Type B pancreatic cell (in vitro differentiated cells): ENCODE measurements around the gene MCFD2. TPM values are rescaled to one million over a fixed set of nuclear protein-coding genes. Genes with fewer than 3 reads are reported as not detected.
A peak's percentile ranks its signal among the peaks of the same experiment; 100 is the strongest.

Experiments
- DNase-seq: peaks from one replicate; pipeline ENCODE4 v3.0.0; 2021; ENCODE audit warnings: mixed read lengths; ENCODE audit not compliant: unreplicated experiment; ENCODE audit errors: extremely low spot score
- H3K27ac Mint-ChIP-seq: 2 replicates; pipeline ENCODE4 v1.8.0; 2021; ENCODE audit warnings: mild to moderate bottlenecking, mixed read lengths
- H3K27me3 Mint-ChIP-seq: 2 replicates; pipeline ENCODE4 v1.8.0; 2021; ENCODE audit warnings: mixed read lengths
- H3K36me3 Mint-ChIP-seq: 2 replicates; pipeline ENCODE4 v1.8.0; 2021; ENCODE audit warnings: mixed read lengths
- H3K4me1 Mint-ChIP-seq: one replicate; pipeline ENCODE4 v1.8.0; 2021; ENCODE audit warnings: mixed read lengths; ENCODE audit not compliant: unreplicated experiment
- H3K4me3 Mint-ChIP-seq: 2 replicates; pipeline ENCODE4 v1.8.0; 2021; ENCODE audit warnings: mild to moderate bottlenecking, mixed read lengths
- H3K9me3 Mint-ChIP-seq: 2 replicates; pipeline ENCODE4 v1.8.0; 2021; ENCODE audit warnings: mixed read lengths
- CTCF ChIP-seq: fragments of 200-600 bp; sonication (generic); conservative IDR thresholded peaks from 2 replicates; pipeline ENCODE4 v1.5.0; 2021; ENCODE audit warnings: antibody characterized with exemption, mild to moderate bottlenecking
- total RNA-seq: library from RNA; stranded (reverse); gene quantifications from 2 replicates; pipeline ENCODE4 v1.2.1, GENCODE V29; 2021; ENCODE audit warnings: low replicate concordance

The MCFD2 gene
- total RNA-seq, 1 donor from 2014 or later = 72.4 TPM

- no peaks in the 10 kb centered on the region for H3K27me3 Mint-ChIP-seq
- TF ChIP-seq CTCF = no peak
- peaks cover 11% of the 10 kb centered on the region for H3K36me3 Mint-ChIP-seq
- H3K27ac Mint-ChIP-seq = peak overlapping the region; percentile 28
- H3K4me3 Mint-ChIP-seq = no peak overlapping the region
- no peak for DNase-seq
- peaks cover 14% of the 10 kb centered on the region for H3K4me1 Mint-ChIP-seq
- peaks cover 12% of the 10 kb centered on the region for H3K9me3 Mint-ChIP-seq
Observed at GRCh38 chr2:46921676-46922448, 6.3 kb upstream of the MCFD2 start.

GRCh38 chr2:46917628-46918027, 2.0 kb upstream of the MCFD2 start:
- Mint-ChIP-seq H3K4me3 (peak overlapping the region; percentile 95), H3K27me3 (no peaks in the 10 kb centered on the region), H3K4me1 (peaks cover 30% of the 10 kb centered on the region), H3K36me3 (peaks cover 2% of the 10 kb centered on the region), H3K9me3 (no peaks in the 10 kb centered on the region), H3K27ac (peak overlapping the region; percentile 58)
- TF ChIP-seq CTCF = no peak
- DNase-seq = no peak

GRCh38 chr2:46915811-46916630, 415 bp upstream of the MCFD2 start:
- Mint-ChIP-seq H3K27ac (peak overlapping the region; percentile 98), H3K9me3 (no peaks in the 10 kb centered on the region), H3K27me3 (no peaks in the 10 kb centered on the region), H3K4me3 (peak overlapping the region; percentile 95), H3K36me3 (peaks cover 8% of the 10 kb centered on the region), H3K4me1 (peaks cover 26% of the 10 kb centered on the region)
- peak; percentile 88 for DNase-seq
- TF ChIP-seq CTCF = no peak

GRCh38 chr2:46914578-46915230, 902 bp downstream of the MCFD2 start:
- Mint-ChIP-seq H3K4me1 (peaks cover 29% of the 10 kb centered on the region), H3K27me3 (no peaks in the 10 kb centered on the region), H3K4me3 (peak overlapping the region; percentile 95), H3K27ac (peak overlapping the region; percentile 86), H3K36me3 (peaks cover 10% of the 10 kb centered on the region), H3K9me3 (no peaks in the 10 kb centered on the region)
- no peak for TF ChIP-seq CTCF
- DNase-seq = no peak

- Mint-ChIP-seq H3K27ac (peak overlapping the region; percentile 2), H3K4me1 (peaks cover 31% of the 10 kb centered on the region), H3K9me3 (no peaks in the 10 kb centered on the region), H3K4me3 (peak overlapping the region; percentile 95), H3K36me3 (peaks cover 17% of the 10 kb centered on the region), H3K27me3 (no peaks in the 10 kb centered on the region)
- DNase-seq = no peak
- no peak for TF ChIP-seq CTCF
Observed at GRCh38 chr2:46913471-46914381, 1.9 kb downstream of the MCFD2 start.
